HEK293 (cell line): ENCODE measurements around the gene FOXRED1.

Experiments
- CTCF ChIA-PET: fragments of 350-600 bp; formaldehyde crosslinking; extraction: SDS; loops from one replicate; lab custom pipeline; 2021; ENCODE audit warnings: antibody characterized with exemption; lab: Yijun Ruan, JAX
- POLR2A ChIA-PET: fragments of 300-600 bp; formaldehyde crosslinking; extraction: SDS; loops from one replicate; lab custom pipeline; 2020; ENCODE audit warnings: antibody characterized with exemption, inconsistent platforms; lab: Yijun Ruan, JAX
- H3K27ac ChIP-seq: fragments of 200-500 bp; sonication (Bioruptor generic); 2 replicates; pipeline ENCODE4 v1.5.1; 2014; ENCODE audit warnings: low read depth, low read length, control low read depth, inconsistent platforms; ENCODE audit errors: extremely low read depth
- H3K36me3 ChIP-seq, 2 experiments: fragments of 200-500 bp in 1 of 2; sonication (Bioruptor generic) in 1 of 2; 1 replicate in 1 of 2; 2 replicates in 1 of 2; pipeline ENCODE4 v1.5.1; 2014 to 2017; ENCODE audit warnings: inconsistent platforms in 2 of 2, low read length in 2 of 2; ENCODE audit not compliant: control insufficient read depth in 2 of 2, insufficient read depth in 1 of 2
- H3K4me1 ChIP-seq: fragments of 200-500 bp; sonication (Bioruptor generic); 2 replicates; pipeline ENCODE4 v1.5.1; 2014; ENCODE audit warnings: mild to moderate bottlenecking, low read length, inconsistent platforms; ENCODE audit not compliant: control insufficient read depth, insufficient read depth
- H3K4me3 ChIP-seq: 2 replicates; pipeline ENCODE4 v1.5.1; 2011; ENCODE audit warnings: low read depth, mild to moderate bottlenecking, control low read depth, low read length, moderate library complexity
- H3K9me3 ChIP-seq: fragments of 200-500 bp; sonication (Bioruptor generic); 2 replicates; pipeline ENCODE4 v1.5.1; 2014; ENCODE audit warnings: low read depth, low read length, inconsistent platforms; ENCODE audit not compliant: control insufficient read depth, insufficient read depth
- GLIS1 ChIP-seq: fragments of 450-650 bp; formaldehyde crosslinking; IDR thresholded peaks from 2 replicates; pipeline ENCODE4 v1.5.1; 2016; ENCODE audit warnings: missing biosample characterization, missing genetic modification characterization
- HIC1 ChIP-seq: fragments of 450-650 bp; formaldehyde crosslinking; IDR thresholded peaks from 2 replicates; pipeline ENCODE4 v1.5.1; 2016; ENCODE audit warnings: missing biosample characterization, missing genetic modification characterization
- INSM2 ChIP-seq: fragments of 450-650 bp; formaldehyde crosslinking; IDR thresholded peaks from 2 replicates; pipeline ENCODE4 v1.5.1; 2016; ENCODE audit warnings: missing biosample characterization, missing genetic modification characterization
- KLF1 ChIP-seq: fragments of 450-650 bp; formaldehyde crosslinking; IDR thresholded peaks from 2 replicates; pipeline ENCODE4 v1.5.1; 2016; ENCODE audit warnings: missing biosample characterization, missing genetic modification characterization
- KLF8 ChIP-seq: fragments of 450-650 bp; formaldehyde crosslinking; IDR thresholded peaks from 2 replicates; pipeline ENCODE4 v1.5.1; 2016; ENCODE audit warnings: missing biosample characterization, missing genetic modification characterization
- OSR2 ChIP-seq: fragments of 450-650 bp; formaldehyde crosslinking; IDR thresholded peaks from 2 replicates; pipeline ENCODE4 v1.5.1; 2016; ENCODE audit warnings: missing biosample characterization, missing genetic modification characterization
- PATZ1 ChIP-seq: fragments of 450-650 bp; formaldehyde crosslinking; IDR thresholded peaks from 2 replicates; pipeline ENCODE4 v1.5.1; 2016; ENCODE audit warnings: missing biosample characterization, missing genetic modification characterization
- PRDM1 ChIP-seq: fragments of 450-650 bp; formaldehyde crosslinking; IDR thresholded peaks from 2 replicates; pipeline ENCODE4; 2016; ENCODE audit warnings: missing biosample characterization, missing genetic modification characterization
- SCRT2 ChIP-seq: fragments of 450-650 bp; formaldehyde crosslinking; IDR thresholded peaks from 2 replicates; pipeline ENCODE4 v1.5.1; 2016; ENCODE audit warnings: missing biosample characterization, missing genetic modification characterization
- SP7 ChIP-seq: fragments of 450-650 bp; formaldehyde crosslinking; IDR thresholded peaks from 2 replicates; pipeline ENCODE4 v1.5.1; 2016; ENCODE audit warnings: missing biosample characterization, missing genetic modification characterization
- ZBTB17 ChIP-seq: fragments of 450-650 bp; formaldehyde crosslinking; IDR thresholded peaks from 2 replicates; pipeline ENCODE4 v1.5.1; 2016; ENCODE audit warnings: missing biosample characterization, missing genetic modification characterization
- ZBTB21 ChIP-seq: fragments of 450-650 bp; formaldehyde crosslinking; IDR thresholded peaks from 2 replicates; pipeline ENCODE4 v1.5.1; 2017; ENCODE audit warnings: missing biosample characterization, missing genetic modification characterization
- ZNF121 ChIP-seq: fragments of 450-650 bp; formaldehyde crosslinking; IDR thresholded peaks from 2 replicates; pipeline ENCODE4 v1.5.1; 2016; ENCODE audit warnings: missing biosample characterization, missing genetic modification characterization
- ZNF280D ChIP-seq: fragments of 450-650 bp; formaldehyde crosslinking; IDR thresholded peaks from 2 replicates; pipeline ENCODE4 v1.5.1; 2016; ENCODE audit warnings: missing biosample characterization, missing genetic modification characterization
- ZNF423 ChIP-seq: fragments of 450-650 bp; formaldehyde crosslinking; IDR thresholded peaks from 2 replicates; pipeline ENCODE4 v1.5.1; 2016; ENCODE audit warnings: missing biosample characterization, missing genetic modification characterization
- ZNF433 ChIP-seq: fragments of 450-650 bp; formaldehyde crosslinking; IDR thresholded peaks from 2 replicates; pipeline ENCODE4 v1.5.1; 2016; ENCODE audit warnings: missing biosample characterization, missing genetic modification characterization, low read depth
- ZNF561 ChIP-seq: fragments of 450-650 bp; IDR thresholded peaks from 2 replicates; pipeline ENCODE4 v1.5.1; 2018; ENCODE audit warnings: missing biosample characterization, missing genetic modification characterization, borderline replicate concordance
- ZNF639 ChIP-seq: fragments of 450-650 bp; formaldehyde crosslinking; IDR thresholded peaks from 2 replicates; pipeline ENCODE4 v1.5.1; 2016; ENCODE audit warnings: missing biosample characterization, missing genetic modification characterization
- ZNF664 ChIP-seq: fragments of 450-650 bp; formaldehyde crosslinking; IDR thresholded peaks from 2 replicates; pipeline ENCODE4 v1.5.1; 2016; ENCODE audit warnings: missing biosample characterization, missing genetic modification characterization
- ZNF704 ChIP-seq: fragments of 450-650 bp; formaldehyde crosslinking; IDR thresholded peaks from 2 replicates; pipeline ENCODE4 v1.5.1; 2016; ENCODE audit warnings: missing biosample characterization, missing genetic modification characterization

Gene FOXRED1

GRCh38 chr11:126317756-126318573 is 49.0 kb downstream of the FOXRED1 start:
- Histone ChIP-seq H3K4me1 (peaks cover 9% of the 10 kb centered on the region), H3K27ac (peak overlapping the region; percentile 31; the same call in 1 of the 2 replicates), H3K36me3 (peaks cover 0 to 3% of the 10 kb centered on the region in 2 experiments; a peak in 1 of 3 replicates), H3K9me3 (no peaks in the 10 kb centered on the region)
- POLR2A ChIA-PET: interaction anchor here (1.6 to 1.9 kb wide), 2 partner anchors 36 to 38 kb away, joined by 3 to 11 read pairs; partner anchors contain the start of gene ST3GAL4
- CTCF ChIA-PET: interaction anchor here (0.6 to 1.8 kb wide), 8 partner anchors 7 to 672 kb away, joined by 3 to 12 read pairs (median 4); partner anchors contain the start of gene DCPS
- TF ChIP-seq GLIS1 (peak; percentile 42; the same call in 1 of the 2 replicates), ZBTB21 (tag by site-specific recombination) (no peak), KLF1 (tag by site-specific recombination) (peak; percentile 75), ZBTB17 (tag by site-specific recombination) (peak; percentile 40; the same call in 1 of the 2 replicates), ZNF280D (tag by site-specific recombination) (no peak), PRDM1 (tag by site-specific recombination) (peak; percentile 41; the same call in 1 of the 2 replicates), SP7 (tag by site-specific recombination) (peak; percentile 89), ZNF121 (tag by site-specific recombination) (no peak)
- TF ChIP-seq, all 188 proteins: peak for 5
- no peak overlapping the region for H3K4me3 ChIP-seq

GRCh38 chr11:126318574-126319373 is 49.8 kb downstream of the FOXRED1 start:
- Histone ChIP-seq H3K4me1 (peaks cover 9% of the 10 kb centered on the region), H3K27ac (no peak overlapping the region), H3K4me3 (no peak overlapping the region), H3K36me3 (peaks cover 0 to 3% of the 10 kb centered on the region in 2 experiments; a peak in 1 of 3 replicates), H3K9me3 (no peaks in the 10 kb centered on the region)
- POLR2A ChIA-PET: interaction anchor here (1.6 to 1.9 kb wide), 2 partner anchors 35 to 37 kb away, joined by 3 to 11 read pairs; partner anchors contain the start of gene ST3GAL4
- CTCF ChIA-PET: interaction anchor here (0.7 to 1.8 kb wide), 6 partner anchors 8 to 162 kb away, joined by 3 to 12 read pairs (median 4); partner anchors contain the start of gene DCPS
- no peak for TF ChIP-seq ZNF561
- no peak for TF ChIP-seq SCRT2 (tag by site-specific recombination)
- no peak for TF ChIP-seq ZNF639 (tag by site-specific recombination)
- no peak for TF ChIP-seq ZNF664 (tag by site-specific recombination)
- no peak for TF ChIP-seq ZNF423
- TF ChIP-seq PATZ1 (tag by site-specific recombination): no peak
- TF ChIP-seq OSR2: no peak
- TF ChIP-seq KLF8: no peak
- TF ChIP-seq ZBTB21 (tag by site-specific recombination): no peak
- no peak for TF ChIP-seq ZNF704 (tag by site-specific recombination)
- TF ChIP-seq ZNF433 (tag by site-specific recombination): no peak
- no peak for TF ChIP-seq HIC1 (tag by site-specific recombination)
- no peak for TF ChIP-seq INSM2 (tag by site-specific recombination)
